Astrocyte of the spinal cord (primary cell): ENCODE measurements around the gene SH2D2A.

Experiments
- DNase-seq: peaks from one replicate; pipeline ENCODE4 v3.0.0; 2011; ENCODE audit warnings: low read depth, low spot score
- H3K4me3 ChIP-seq: 2 replicates; pipeline ENCODE4 v1.5.1; 2011; ENCODE audit warnings: low read depth, mild to moderate bottlenecking, low read length, moderate library complexity
- CTCF ChIP-seq: IDR thresholded peaks from 2 replicates; pipeline ENCODE4 v1.5.1; 2012; ENCODE audit warnings: low read depth, mild to moderate bottlenecking, low read length, inconsistent platforms
- in situ Hi-C: cut with HindIII; loops from 2 replicates; pipeline ENCODE4 v1.10.0; 2017; ENCODE audit warnings: low sequenced_read_pairs

SH2D2A gene

GRCh38 chr1:156833603-156834002 is 17.0 kb upstream of the SH2D2A start:
- in situ Hi-C loops: no loop called here
- no peak for TF ChIP-seq CTCF
- no peak for DNase-seq
- H3K4me3 ChIP-seq: no peak overlapping the region

GRCh38 chr1:156832434-156832833 is 15.8 kb upstream of the SH2D2A start:
- no peak for DNase-seq
- in situ Hi-C loops: no loop called here
- TF ChIP-seq CTCF: peak; percentile 8
- no peak overlapping the region for H3K4me3 ChIP-seq

- in situ Hi-C loops: no loop called here
- no peak for DNase-seq
- no peak for TF ChIP-seq CTCF
- no peak overlapping the region for H3K4me3 ChIP-seq
These were observed 11.9 kb upstream of the SH2D2A start for GRCh38 chr1:156828400-156829124.

GRCh38 chr1:156826630-156827029 is 10.0 kb upstream of the SH2D2A start:
- in situ Hi-C loops: no loop called here
- no peak for TF ChIP-seq CTCF
- no peak overlapping the region for H3K4me3 ChIP-seq
- DNase-seq: no peak

- no peak for DNase-seq
These were observed 6.7 kb upstream of the SH2D2A start for GRCh38 chr1:156823210-156823790.

GRCh38 chr1:156822680-156823079 is 6.0 kb upstream of the SH2D2A start:
- no peak overlapping the region for H3K4me3 ChIP-seq
- in situ Hi-C loops: no loop called here
- no peak for DNase-seq
- TF ChIP-seq CTCF: no peak

More at GRCh38 chr1:156823210-156823790, 6.7 kb upstream of the SH2D2A start:
- TF ChIP-seq CTCF: no peak
- in situ Hi-C loops: no loop called here
- H3K4me3 ChIP-seq: no peak overlapping the region
